Esophagus muscularis mucosa (tissue), 4 donors: ENCODE measurements around the gene TBR1. TPM values are rescaled to one million over a fixed set of nuclear protein-coding genes. Genes with fewer than 3 reads are reported as not detected.

Experiments used
- DNase-seq: peaks from one replicate; pipeline ENCODE4 v3.0.0-alpha.2; 2017; ENCODE audit errors: extremely low spot score
- H3K27ac ChIP-seq, 4 donors: fragments of 200-600 bp; sonication (generic); replicated peaks in 1 of 4; 1 replicate in 3 of 4; 2 replicates in 1 of 4; pipeline ENCODE4 v1.5.1; 2016 to 2019; ENCODE audit warnings: mild to moderate bottlenecking in 1 of 4
- H3K27me3 ChIP-seq, 4 donors: fragments of 200-600 bp; sonication (generic); one replicate each; pipeline versions ENCODE4 v1.5.1 to v1.6.0; 2016 to 2019
- H3K36me3 ChIP-seq, 4 donors: fragments of 200-600 bp; sonication (generic); one replicate each; pipeline ENCODE4 v1.5.1; 2016 to 2019
- H3K4me1 ChIP-seq, 4 donors: fragments of 200-600 bp; sonication (generic); one replicate each; pipeline ENCODE4 v1.5.1; 2016 to 2019
- H3K4me3 ChIP-seq, 4 donors: fragments of 200-600 bp; sonication (generic); 1 replicate in 2 of 4; 2 replicates in 2 of 4; pipeline ENCODE4 v1.5.1; 2016 to 2019; ENCODE audit warnings: mild to moderate bottlenecking in 4 of 4, moderate library complexity in 1 of 4
- H3K9me3 ChIP-seq, 4 donors: fragments of 200-600 bp; sonication (generic); 1 replicate in 3 of 4; 2 replicates in 1 of 4; pipeline ENCODE4 v1.5.1; 2016 to 2019
- CTCF ChIP-seq, 3 experiments: fragments of 200-600 bp in 2 of 3; fragments of 450-650 bp in 1 of 3; sonication (generic) in 2 of 3; IDR thresholded peaks; one replicate each; pipeline ENCODE4 v1.5.1; 2017 to 2019; ENCODE audit warnings: antibody characterized with exemption in 3 of 3, mild to moderate bottlenecking in 2 of 3, moderate library complexity in 1 of 3
- EP300 ChIP-seq: sonication (generic); formaldehyde crosslinking; IDR thresholded peaks from one replicate; pipeline ENCODE4 v1.6.1; 2017; ENCODE audit warnings: antibody characterized with exemption
- POLR2A ChIP-seq: fragments of 450-650 bp; IDR thresholded peaks from one replicate; pipeline ENCODE4 v1.6.1; 2017; ENCODE audit warnings: antibody characterized with exemption, moderate library complexity, mild to moderate bottlenecking, low read depth
- POLR2AphosphoS5 ChIP-seq, 2 donors: sonication (generic); formaldehyde crosslinking; IDR thresholded peaks; one replicate each; pipeline ENCODE4 v1.6.1; 2017; ENCODE audit warnings: antibody characterized with exemption in 2 of 2
- WGBS: methylation state at CpG from one replicate; pipeline ENCODE4 v1.1.5; 2018; 5-methylcytosine and 5-hydroxymethylcytosine counted together
- intact Hi-C: fragments of 100-400 bp; cut with DNase I; formaldehyde crosslinking; loops from one replicate; pipeline ENCODE4 v1.15.1; 2023
- small RNA-seq, 3 donors: library from RNA; depleted of rRNA; stranded (forward); fragments of <200 nt; gene quantifications; one replicate each; pipeline ENCODE3, GENCODE V24; 2016
- total RNA-seq, 4 donors: library from RNA; depleted of rRNA; stranded (reverse); fragments of >200 nt; gene quantifications; one replicate each; pipeline versions ENCODE4 v1.1.0 to v1.2.1, GENCODE V29; 2016

Gene TBR1
- total RNA-seq, 4 donors from 2014 or later = not detected

DNA sequence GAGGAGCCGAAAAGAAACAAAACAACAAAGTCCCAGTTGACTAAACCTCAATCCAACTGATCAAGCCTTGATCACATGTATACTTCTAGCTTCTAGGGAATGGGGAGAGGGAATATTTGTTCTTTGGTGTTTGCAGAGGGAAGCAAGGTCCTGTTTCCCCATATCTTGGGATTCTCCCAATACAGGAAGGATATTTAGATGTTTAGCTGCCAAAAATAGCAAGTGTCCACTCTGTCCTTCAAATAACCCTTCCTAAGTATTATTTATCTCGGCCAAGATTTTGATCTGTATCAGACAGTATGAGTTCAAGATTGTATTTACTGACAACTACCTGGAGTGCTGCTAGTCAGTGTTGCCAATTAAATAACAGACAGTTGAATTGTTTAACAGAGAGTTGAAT is 55.5 kb downstream of the TBR1 start:
- TF ChIP-seq CTCF (IDR thresholded peaks at IDR 0.05) = no peak
- TF ChIP-seq EP300 = no peak
- no peak for TF ChIP-seq POLR2A
- no peak for TF ChIP-seq POLR2AphosphoS5 (IDR thresholded peaks at IDR 0.05)
- no peak for DNase-seq
- WGBS = 87% methylated on average over 2 of the region's 2 CpGs
- H3K36me3 ChIP-seq = no peaks in the 10 kb centered on the region
- intact Hi-C loops = no loop called here
- H3K27ac ChIP-seq = no peak overlapping the region
- H3K4me1 ChIP-seq = no peaks in the 10 kb centered on the region
- H3K27me3 ChIP-seq = no peaks in the 10 kb centered on the region
- H3K4me3 ChIP-seq = no peak overlapping the region
- no peaks in the 10 kb centered on the region for H3K9me3 ChIP-seq

DNA sequence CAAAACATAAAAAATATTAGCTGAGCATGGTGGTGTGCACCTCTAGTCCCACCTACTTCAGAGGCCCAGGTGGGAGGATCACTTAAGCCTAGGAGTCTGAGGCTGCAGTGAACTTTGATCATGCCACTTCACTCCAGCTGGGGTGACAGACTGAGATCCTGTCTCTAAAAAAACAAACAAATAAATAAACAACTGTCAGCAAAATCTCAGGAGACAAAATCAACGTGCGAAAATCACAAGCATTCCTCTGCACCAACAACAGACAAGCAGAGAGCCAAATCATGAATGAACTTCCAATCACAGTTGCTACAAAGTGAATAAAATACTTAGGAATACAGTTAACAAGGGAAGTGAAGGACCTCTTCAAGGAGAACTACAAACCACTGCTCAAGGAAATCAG is 58.8 kb downstream of the TBR1 start:
- Histone ChIP-seq H3K4me3 (no peak overlapping the region), H3K27me3 (no peaks in the 10 kb centered on the region), H3K4me1 (no peaks in the 10 kb centered on the region), H3K36me3 (no peaks in the 10 kb centered on the region), H3K27ac (no peak overlapping the region), H3K9me3 (peaks cover 0 to 2% (median under 1%) of the 10 kb centered on the region in 4 donors)
- no peak for DNase-seq
- no peak for TF ChIP-seq CTCF (IDR thresholded peaks at IDR 0.05)
- no peak for TF ChIP-seq EP300
- no peak for TF ChIP-seq POLR2AphosphoS5 (IDR thresholded peaks at IDR 0.05)
- TF ChIP-seq POLR2A = no peak
- intact Hi-C loops = no loop called here
- WGBS = 84% methylated on average over 2 of the region's 2 CpGs

Small RNAs within 50 kb of the gene (small RNA-seq; reads per million reads assigned to genes)
- 0 reads per million in 3 donors for gene RNA5SP108

Other genes starting within 250 kb of the TBR1 start
- gene PSMD14, start 107.9 kb upstream of the TBR1 start, total RNA-seq = 10 to 100 TPM; 26.1 to 46.2 (median 35.7) TPM
- under 1 TPM in 2 of 4 donors, not detected in 2; under 0.01 to 0.06 TPM for gene SLC4A10, start 208.1 kb downstream of the TBR1 start, total RNA-seq